Activated B cell treated with CpG ODN at 0.5 μM for 24 hours (primary cell): ENCODE results near the gene CDC7. TPM values are rescaled to one million over a fixed set of nuclear protein-coding genes. Genes with fewer than 3 reads are reported as not detected.

ENCODE experiments used
- ATAC-seq: fragments of 200-7000 bp; cut with Tn5 transposase; one replicate; pipeline ENCODE4 v1.10.0; 2021; ENCODE audit warnings: low read depth, mild to moderate bottlenecking, moderate library complexity
- CTCF ChIA-PET: fragments of 350-600 bp; sonication (Branson Sonifier 250); formaldehyde crosslinking; loops from one replicate; lab custom pipeline; 2021; ENCODE audit warnings: antibody characterized with exemption; lab: Charles Lee
- POLR2A ChIA-PET: fragments of 350-600 bp; sonication (Branson Sonifier 250); formaldehyde crosslinking; loops from one replicate; lab custom pipeline; 2021; ENCODE audit warnings: antibody characterized with exemption; lab: Charles Lee
- DNase-seq: peaks from one replicate; pipeline ENCODE4 v3.0.0; 2022
- H3K27ac Mint-ChIP-seq: one replicate; pipeline ENCODE4 v1.8.0; 2020; ENCODE audit warnings: mixed read lengths
- H3K27me3 Mint-ChIP-seq: one replicate; pipeline ENCODE4 v1.8.0; 2021; ENCODE audit warnings: mixed read lengths
- H3K36me3 Mint-ChIP-seq: one replicate; pipeline ENCODE4 v1.8.0; 2021; ENCODE audit warnings: low read depth, mixed read lengths
- H3K4me1 Mint-ChIP-seq: one replicate; pipeline ENCODE4 v1.8.0; 2021; ENCODE audit warnings: mixed read lengths
- H3K4me3 Mint-ChIP-seq: one replicate; pipeline ENCODE4 v1.8.0; 2020; ENCODE audit warnings: mild to moderate bottlenecking, mixed read lengths
- H3K9me3 Mint-ChIP-seq: one replicate; pipeline ENCODE4 v1.8.0; 2020; ENCODE audit warnings: mixed read lengths
- CTCF ChIP-seq: fragments of 200-600 bp; IDR thresholded peaks from one replicate; pipeline ENCODE4 v1.8.0; 2022; ENCODE audit warnings: antibody characterized with exemption, mild to moderate bottlenecking
- intact Hi-C: fragments of 100-400 bp; cut with micrococcal nuclease; formaldehyde crosslinking; loops from one replicate; pipeline ENCODE4 v1.15.1; 2024
- total RNA-seq: library from RNA; stranded (reverse); gene quantifications from 2 replicates; pipeline ENCODE4 v1.2.3, GENCODE V29; 2022

The CDC7 gene
- total RNA-seq, 1 donor from 2014 or later = 7.3 TPM

- ChIA-PET CTCF (no interaction called here), POLR2A (no interaction called here)
- no peaks in the 10 kb centered on the region for H3K27me3 Mint-ChIP-seq
- TF ChIP-seq CTCF = no peak
- intact Hi-C loops = loop anchor here (5.0 to 10.0 kb wide), 4 partner anchors 100 to 1280 kb away; partner anchors contain the start of genes HFM1 and ZNF644
- peak overlapping the region; percentile 9 for H3K4me3 Mint-ChIP-seq
- H3K27ac Mint-ChIP-seq = no peak overlapping the region
- no peaks in the 10 kb centered on the region for H3K36me3 Mint-ChIP-seq
- no peak for ATAC-seq
- no peak for DNase-seq
- H3K9me3 Mint-ChIP-seq = no peaks in the 10 kb centered on the region
- H3K4me1 Mint-ChIP-seq = peaks cover 16% of the 10 kb centered on the region
These were observed 2.1 kb downstream of the CDC7 start for GRCh38 chr1:91502672-91503184.

GRCh38 chr1:91503332-91503900 lies 2.8 kb downstream of the CDC7 start:
- H3K9me3 Mint-ChIP-seq = no peaks in the 10 kb centered on the region
- H3K27me3 Mint-ChIP-seq = no peaks in the 10 kb centered on the region
- H3K36me3 Mint-ChIP-seq = no peaks in the 10 kb centered on the region
- ChIA-PET CTCF (no interaction called here), POLR2A (no interaction called here)
- DNase-seq (no peak), ATAC-seq (no peak)
- H3K4me3 Mint-ChIP-seq = no peak overlapping the region
- no peak for TF ChIP-seq CTCF
- intact Hi-C loops = loop anchor here (5.0 to 10.0 kb wide), 4 partner anchors 101 to 1279 kb away; partner anchors contain the start of genes HFM1 and ZNF644
- no peak overlapping the region for H3K27ac Mint-ChIP-seq
- peaks cover 16% of the 10 kb centered on the region for H3K4me1 Mint-ChIP-seq

- DNase-seq = no peak
- Mint-ChIP-seq H3K36me3 (peaks cover 2% of the 10 kb centered on the region), H3K9me3 (no peaks in the 10 kb centered on the region), H3K27me3 (no peaks in the 10 kb centered on the region), H3K4me3 (no peak overlapping the region), H3K4me1 (peaks cover 16% of the 10 kb centered on the region), H3K27ac (no peak overlapping the region)
- ChIA-PET POLR2A (no interaction called here), CTCF (no interaction called here)
- intact Hi-C loops = loop anchor here (5.0 to 10.0 kb wide), 4 partner anchors 102 to 1278 kb away; partner anchors contain the start of genes HFM1 and ZNF644
- no peak for TF ChIP-seq CTCF
- no peak for ATAC-seq
These were observed 3.4 kb downstream of the CDC7 start for GRCh38 chr1:91503975-91504530.

GRCh38 chr1:91505086-91505485 lies 4.4 kb downstream of the CDC7 start:
- POLR2A ChIA-PET = no interaction called here
- ATAC-seq (no peak), DNase-seq (no peak)
- no peak overlapping the region for H3K27ac Mint-ChIP-seq
- TF ChIP-seq CTCF = no peak
- no peaks in the 10 kb centered on the region for H3K27me3 Mint-ChIP-seq
- no peaks in the 10 kb centered on the region for H3K9me3 Mint-ChIP-seq
- CTCF ChIA-PET = no interaction called here
- intact Hi-C loops = loop anchor here (10.0 kb wide), 1 partner anchor 650 kb away; no protein-coding TSS in a partner anchor
- H3K4me3 Mint-ChIP-seq = no peak overlapping the region
- H3K36me3 Mint-ChIP-seq = peaks cover 5% of the 10 kb centered on the region
- H3K4me1 Mint-ChIP-seq = peaks cover 16% of the 10 kb centered on the region

GRCh38 chr1:91506071-91506470 lies 5.4 kb downstream of the CDC7 start:
- no peaks in the 10 kb centered on the region for H3K9me3 Mint-ChIP-seq
- ChIA-PET CTCF (no interaction called here), POLR2A (no interaction called here)
- no peaks in the 10 kb centered on the region for H3K27me3 Mint-ChIP-seq
- no peak for DNase-seq
- H3K36me3 Mint-ChIP-seq = peaks cover 9% of the 10 kb centered on the region
- no peak overlapping the region for H3K27ac Mint-ChIP-seq
- no peak overlapping the region for H3K4me3 Mint-ChIP-seq
- intact Hi-C loops = loop anchor here (10.0 kb wide), 1 partner anchor 651 kb away; no protein-coding TSS in a partner anchor
- no peak for TF ChIP-seq CTCF
- H3K4me1 Mint-ChIP-seq = peaks cover 16% of the 10 kb centered on the region
- ATAC-seq = no peak
